ENCODE data around the gene MEIKIN. TPM values are rescaled to one million over a fixed set of nuclear protein-coding genes. Genes with fewer than 3 reads are reported as not detected.

MEIKIN gene
- total and polyA plus RNA-seq, 4 donors, result 0.42 to 0.51 TPM; not detected in 2

DNA sequence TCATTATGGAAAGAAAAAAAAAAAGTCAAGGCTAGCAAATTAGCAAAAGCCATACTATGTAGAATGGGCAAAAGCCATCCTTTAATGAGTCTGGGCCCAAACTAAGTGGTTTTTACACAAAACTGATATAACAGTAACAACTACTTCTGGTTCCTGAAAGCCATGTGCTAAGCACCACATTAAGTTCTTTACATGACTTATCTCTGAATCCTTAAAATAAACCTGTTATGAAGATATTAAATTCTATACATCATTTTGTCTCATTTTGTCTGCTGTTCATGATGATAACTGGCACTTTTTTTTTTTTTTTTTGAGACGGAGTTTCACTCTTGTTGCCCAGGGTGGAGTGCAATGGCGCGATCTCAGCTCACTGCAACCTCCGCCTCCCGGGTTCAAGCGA, 153.6 kb downstream of the MEIKIN start:
- Histone ChIP-seq H3K27ac (ENCODE audit: low read depth in 1 of 2, low read length in 2 of 2) (no peak overlapping the region), H3K4me3 (ENCODE audit: low read depth in 1 of 3, low read length in 3 of 3) (no peak overlapping the region), H3K9ac (ENCODE audit: low read depth in 1 of 2, low read length in 2 of 2) (no peak overlapping the region), H3K36me3 (ENCODE audit: control insufficient read depth in 4 of 4, insufficient read depth in 3 of 4, low read depth in 1 of 4, low read length in 3 of 4) (no peaks in the 10 kb centered on the region), H3K27me3 (ENCODE audit: control insufficient read depth in 4 of 4, insufficient read depth in 4 of 4, low read length in 3 of 4) (no peaks in the 10 kb centered on the region), H3K4me1 (ENCODE audit: control insufficient read depth in 4 of 4, insufficient read depth in 4 of 4, low read length in 3 of 4) (peaks cover 5 to 28% (median 15%) of the 10 kb centered on the region in 4 donors), H3K9me3 (ENCODE audit: control insufficient read depth in 4 of 4, low read length in 3 of 4) (no peaks in the 10 kb centered on the region)
- DNase-seq (ENCODE audit: low spot score), result no peak
- WGBS, result 93% methylated on average over 6 of the region's 6 CpGs
- TF ChIP-seq YY1 (IDR thresholded peaks at IDR 0.05), result no peak
- TF ChIP-seq EGR1 (IDR thresholded peaks at IDR 0.05; ENCODE audit: low read depth in 2 of 2), result no peak
- no peak for TF ChIP-seq HNF4G (IDR thresholded peaks at IDR 0.05)
- TF ChIP-seq TAF1 (conservative IDR thresholded peaks at IDR 0.05), result no peak
- TF ChIP-seq GABPA (IDR thresholded peaks at IDR 0.05 in 1 of 2, conservative IDR thresholded peaks at IDR 0.05 in 1 of 2), result no peak
- TF ChIP-seq HNF4A (conservative IDR thresholded peaks at IDR 0.05), result no peak
- TF ChIP-seq, protein P1, sequence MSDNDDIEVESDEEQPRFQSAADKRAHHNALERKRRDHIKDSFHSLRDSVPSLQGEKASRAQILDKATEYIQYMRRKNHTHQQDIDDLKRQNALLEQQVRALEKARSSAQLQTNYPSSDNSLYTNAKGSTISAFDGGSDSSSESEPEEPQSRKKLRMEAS (IDR thresholded peaks at IDR 0.05), result no peak
- no peak for TF ChIP-seq SP1 (IDR thresholded peaks at IDR 0.05)
- no peak for TF ChIP-seq JUND (IDR thresholded peaks at IDR 0.05)

DNA sequence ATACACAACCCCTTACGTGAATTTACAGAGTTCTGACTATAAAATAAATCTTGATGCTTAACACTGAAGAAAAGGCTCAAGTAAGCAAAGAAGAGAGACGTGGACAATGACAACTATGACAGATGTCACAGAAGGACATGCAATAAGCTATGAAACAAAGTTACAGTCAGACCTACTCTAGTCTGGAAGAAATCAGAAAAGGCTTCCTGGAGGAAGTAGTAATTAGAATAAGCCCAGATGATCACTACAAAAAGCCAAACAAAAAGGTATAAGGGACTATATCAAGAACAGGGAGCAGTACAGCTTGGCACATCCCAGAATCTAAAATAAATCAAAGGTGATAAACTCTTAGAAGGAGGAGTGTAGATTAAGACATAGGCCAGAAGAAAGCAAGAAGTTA, 154.9 kb downstream of the MEIKIN start:
- WGBS, result 95% methylated on average over 2 of the region's 2 CpGs
- no peak overlapping the region for H3K4me3 ChIP-seq (ENCODE audit: low read depth in 1 of 3, low read length in 3 of 3)
- DNase-seq (ENCODE audit: low spot score), result no peak
- no peaks in the 10 kb centered on the region for H3K27me3 ChIP-seq (ENCODE audit: control insufficient read depth in 4 of 4, insufficient read depth in 4 of 4, low read length in 3 of 4)
- peaks cover 5 to 27% (median 15%) of the 10 kb centered on the region in 4 donors for H3K4me1 ChIP-seq (ENCODE audit: control insufficient read depth in 4 of 4, insufficient read depth in 4 of 4, low read length in 3 of 4)
- no peak overlapping the region for H3K9ac ChIP-seq (ENCODE audit: low read depth in 1 of 2, low read length in 2 of 2)
- no peaks in the 10 kb centered on the region for H3K36me3 ChIP-seq (ENCODE audit: control insufficient read depth in 4 of 4, insufficient read depth in 3 of 4, low read depth in 1 of 4, low read length in 3 of 4)
- H3K27ac ChIP-seq (ENCODE audit: low read depth in 1 of 2, low read length in 2 of 2), result no peak overlapping the region
- H3K9me3 ChIP-seq (ENCODE audit: control insufficient read depth in 4 of 4, low read length in 3 of 4), result no peaks in the 10 kb centered on the region
- TF ChIP-seq, protein P2, sequence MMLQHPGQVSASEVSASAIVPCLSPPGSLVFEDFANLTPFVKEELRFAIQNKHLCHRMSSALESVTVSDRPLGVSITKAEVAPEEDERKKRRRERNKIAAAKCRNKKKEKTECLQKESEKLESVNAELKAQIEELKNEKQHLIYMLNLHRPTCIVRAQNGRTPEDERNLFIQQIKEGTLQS (IDR thresholded peaks at IDR 0.05), result no peak
- TF ChIP-seq, protein P1 (IDR thresholded peaks at IDR 0.05), result no peak
- no peak for TF ChIP-seq TAF1 (conservative IDR thresholded peaks at IDR 0.05)
- no peak for TF ChIP-seq SP1 (IDR thresholded peaks at IDR 0.05)
- TF ChIP-seq NR2F2 (IDR thresholded peaks at IDR 0.05), result no peak

DNA sequence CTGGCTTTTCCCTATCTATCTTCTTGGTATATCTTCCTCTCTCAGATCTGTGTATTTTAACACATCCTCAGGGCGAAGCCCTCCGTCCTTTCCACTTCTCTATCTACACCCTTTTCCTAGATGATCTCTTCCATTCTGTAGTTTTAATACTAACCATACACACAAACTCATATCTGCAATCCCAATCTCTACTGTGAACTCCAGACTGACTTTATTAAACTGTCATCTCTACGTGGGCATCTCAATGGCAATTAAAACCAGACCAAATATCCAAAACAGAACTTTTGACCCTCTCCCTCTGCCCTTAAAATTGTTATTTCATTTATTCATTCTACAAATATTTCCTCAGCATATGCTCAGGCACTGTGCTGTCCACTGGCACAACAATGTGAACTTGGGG, 155.7 kb downstream of the MEIKIN start:
- DNase-seq (ENCODE audit: low spot score), result no peak
- Histone ChIP-seq H3K4me3 (ENCODE audit: low read depth in 1 of 3, low read length in 3 of 3) (no peak overlapping the region), H3K4me1 (ENCODE audit: control insufficient read depth in 4 of 4, insufficient read depth in 4 of 4, low read length in 3 of 4) (peaks cover 4 to 20% (median 8%) of the 10 kb centered on the region in 4 donors), H3K36me3 (ENCODE audit: control insufficient read depth in 4 of 4, insufficient read depth in 3 of 4, low read depth in 1 of 4, low read length in 3 of 4) (no peaks in the 10 kb centered on the region), H3K27ac (ENCODE audit: low read depth in 1 of 2, low read length in 2 of 2) (no peak overlapping the region), H3K9ac (ENCODE audit: low read depth in 1 of 2, low read length in 2 of 2) (no peak overlapping the region), H3K27me3 (ENCODE audit: control insufficient read depth in 4 of 4, insufficient read depth in 4 of 4, low read length in 3 of 4) (no peaks in the 10 kb centered on the region), H3K9me3 (ENCODE audit: control insufficient read depth in 4 of 4, low read length in 3 of 4) (no peaks in the 10 kb centered on the region)
- TF ChIP-seq, protein P3, sequence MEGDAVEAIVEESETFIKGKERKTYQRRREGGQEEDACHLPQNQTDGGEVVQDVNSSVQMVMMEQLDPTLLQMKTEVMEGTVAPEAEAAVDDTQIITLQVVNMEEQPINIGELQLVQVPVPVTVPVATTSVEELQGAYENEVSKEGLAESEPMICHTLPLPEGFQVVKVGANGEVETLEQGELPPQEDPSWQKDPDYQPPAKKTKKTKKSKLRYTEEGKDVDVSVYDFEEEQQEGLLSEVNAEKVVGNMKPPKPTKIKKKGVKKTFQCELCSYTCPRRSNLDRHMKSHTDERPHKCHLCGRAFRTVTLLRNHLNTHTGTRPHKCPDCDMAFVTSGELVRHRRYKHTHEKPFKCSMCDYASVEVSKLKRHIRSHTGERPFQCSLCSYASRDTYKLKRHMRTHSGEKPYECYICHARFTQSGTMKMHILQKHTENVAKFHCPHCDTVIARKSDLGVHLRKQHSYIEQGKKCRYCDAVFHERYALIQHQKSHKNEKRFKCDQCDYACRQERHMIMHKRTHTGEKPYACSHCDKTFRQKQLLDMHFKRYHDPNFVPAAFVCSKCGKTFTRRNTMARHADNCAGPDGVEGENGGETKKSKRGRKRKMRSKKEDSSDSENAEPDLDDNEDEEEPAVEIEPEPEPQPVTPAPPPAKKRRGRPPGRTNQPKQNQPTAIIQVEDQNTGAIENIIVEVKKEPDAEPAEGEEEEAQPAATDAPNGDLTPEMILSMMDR (IDR thresholded peaks at IDR 0.05; ENCODE audit: low read depth, low read length, missing input control), result no peak
- no peak for TF ChIP-seq FOXA1 (IDR thresholded peaks at IDR 0.05)
- no peak for TF ChIP-seq HNF4G (IDR thresholded peaks at IDR 0.05)
- no peak for TF ChIP-seq EGR1 (IDR thresholded peaks at IDR 0.05; ENCODE audit: low read depth in 2 of 2)
- TF ChIP-seq, protein P4, sequence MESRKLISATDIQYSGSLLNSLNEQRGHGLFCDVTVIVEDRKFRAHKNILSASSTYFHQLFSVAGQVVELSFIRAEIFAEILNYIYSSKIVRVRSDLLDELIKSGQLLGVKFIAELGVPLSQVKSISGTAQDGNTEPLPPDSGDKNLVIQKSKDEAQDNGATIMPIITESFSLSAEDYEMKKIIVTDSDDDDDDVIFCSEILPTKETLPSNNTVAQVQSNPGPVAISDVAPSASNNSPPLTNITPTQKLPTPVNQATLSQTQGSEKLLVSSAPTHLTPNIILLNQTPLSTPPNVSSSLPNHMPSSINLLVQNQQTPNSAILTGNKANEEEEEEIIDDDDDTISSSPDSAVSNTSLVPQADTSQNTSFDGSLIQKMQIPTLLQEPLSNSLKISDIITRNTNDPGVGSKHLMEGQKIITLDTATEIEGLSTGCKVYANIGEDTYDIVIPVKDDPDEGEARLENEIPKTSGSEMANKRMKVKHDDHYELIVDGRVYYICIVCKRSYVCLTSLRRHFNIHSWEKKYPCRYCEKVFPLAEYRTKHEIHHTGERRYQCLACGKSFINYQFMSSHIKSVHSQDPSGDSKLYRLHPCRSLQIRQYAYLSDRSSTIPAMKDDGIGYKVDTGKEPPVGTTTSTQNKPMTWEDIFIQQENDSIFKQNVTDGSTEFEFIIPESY (IDR thresholded peaks at IDR 0.05), result no peak
- TF ChIP-seq HNF4A (conservative IDR thresholded peaks at IDR 0.05), result no peak
- no peak for TF ChIP-seq SP1 (IDR thresholded peaks at IDR 0.05)
- TF ChIP-seq JUND (IDR thresholded peaks at IDR 0.05), result no peak
- no peak for TF ChIP-seq TAF1 (conservative IDR thresholded peaks at IDR 0.05)
- TF ChIP-seq NR2F2 (IDR thresholded peaks at IDR 0.05), result no peak
- TF ChIP-seq RAD21 (IDR thresholded peaks at IDR 0.05), result no peak
- TF ChIP-seq, protein P5, sequence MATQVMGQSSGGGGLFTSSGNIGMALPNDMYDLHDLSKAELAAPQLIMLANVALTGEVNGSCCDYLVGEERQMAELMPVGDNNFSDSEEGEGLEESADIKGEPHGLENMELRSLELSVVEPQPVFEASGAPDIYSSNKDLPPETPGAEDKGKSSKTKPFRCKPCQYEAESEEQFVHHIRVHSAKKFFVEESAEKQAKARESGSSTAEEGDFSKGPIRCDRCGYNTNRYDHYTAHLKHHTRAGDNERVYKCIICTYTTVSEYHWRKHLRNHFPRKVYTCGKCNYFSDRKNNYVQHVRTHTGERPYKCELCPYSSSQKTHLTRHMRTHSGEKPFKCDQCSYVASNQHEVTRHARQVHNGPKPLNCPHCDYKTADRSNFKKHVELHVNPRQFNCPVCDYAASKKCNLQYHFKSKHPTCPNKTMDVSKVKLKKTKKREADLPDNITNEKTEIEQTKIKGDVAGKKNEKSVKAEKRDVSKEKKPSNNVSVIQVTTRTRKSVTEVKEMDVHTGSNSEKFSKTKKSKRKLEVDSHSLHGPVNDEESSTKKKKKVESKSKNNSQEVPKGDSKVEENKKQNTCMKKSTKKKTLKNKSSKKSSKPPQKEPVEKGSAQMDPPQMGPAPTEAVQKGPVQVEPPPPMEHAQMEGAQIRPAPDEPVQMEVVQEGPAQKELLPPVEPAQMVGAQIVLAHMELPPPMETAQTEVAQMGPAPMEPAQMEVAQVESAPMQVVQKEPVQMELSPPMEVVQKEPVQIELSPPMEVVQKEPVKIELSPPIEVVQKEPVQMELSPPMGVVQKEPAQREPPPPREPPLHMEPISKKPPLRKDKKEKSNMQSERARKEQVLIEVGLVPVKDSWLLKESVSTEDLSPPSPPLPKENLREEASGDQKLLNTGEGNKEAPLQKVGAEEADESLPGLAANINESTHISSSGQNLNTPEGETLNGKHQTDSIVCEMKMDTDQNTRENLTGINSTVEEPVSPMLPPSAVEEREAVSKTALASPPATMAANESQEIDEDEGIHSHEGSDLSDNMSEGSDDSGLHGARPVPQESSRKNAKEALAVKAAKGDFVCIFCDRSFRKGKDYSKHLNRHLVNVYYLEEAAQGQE (IDR thresholded peaks at IDR 0.05), result no peak
- WGBS, result 92% methylated on average over 3 of the region's 3 CpGs
